Hematopoietic multipotent progenitor cell treated with erythropoietin and hydrocortisone succinate and interleukin-3 and kit ligand, for 4 days (in vitro differentiated cells): ENCODE results near the gene PRKCE.
A peak's percentile ranks its signal among the peaks of the same experiment; 100 is the strongest.

Experiments
- DNase-seq: peaks from one replicate; pipeline ENCODE4 v3.0.0-alpha.2; 2015

The PRKCE gene

DNA sequence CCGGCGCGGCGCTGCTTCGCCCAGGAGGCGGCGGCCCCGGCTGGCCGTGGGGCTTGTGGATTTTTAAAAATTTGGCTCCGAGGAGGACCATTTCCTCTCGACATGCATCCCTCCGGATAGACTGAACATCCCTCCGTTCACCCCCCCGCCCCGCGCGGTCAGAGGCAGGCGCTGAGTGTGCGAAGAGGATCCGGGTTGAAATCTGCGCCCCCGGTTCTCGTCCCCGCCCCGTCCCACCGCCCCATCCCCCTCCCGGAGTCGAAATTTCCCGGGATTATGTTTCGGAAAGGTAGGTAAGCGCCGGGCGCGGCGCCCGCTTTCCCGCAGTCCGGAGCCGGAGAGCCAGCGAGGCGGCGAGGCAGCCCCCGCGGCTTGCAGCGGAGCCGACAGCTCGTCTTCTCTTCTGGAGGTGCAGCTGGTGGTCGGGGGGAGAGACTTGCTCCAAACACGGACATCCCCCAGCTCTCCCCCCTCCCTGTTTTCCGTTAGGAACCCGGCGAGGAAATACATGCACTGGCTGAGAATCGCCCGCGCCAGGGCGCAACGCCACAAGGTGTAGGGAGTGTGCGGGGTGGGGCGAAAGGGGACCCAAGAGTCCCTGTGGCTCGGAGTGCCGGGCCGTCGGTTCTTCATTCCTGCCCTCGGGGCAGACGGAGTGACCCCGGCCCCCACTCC is at the start of gene PRKCE:
Gene PRKCE (plus strand): TSS at position 261 of the 675 bp plus-strand sequence.
- DNase-seq = peak; percentile 67

DNA sequence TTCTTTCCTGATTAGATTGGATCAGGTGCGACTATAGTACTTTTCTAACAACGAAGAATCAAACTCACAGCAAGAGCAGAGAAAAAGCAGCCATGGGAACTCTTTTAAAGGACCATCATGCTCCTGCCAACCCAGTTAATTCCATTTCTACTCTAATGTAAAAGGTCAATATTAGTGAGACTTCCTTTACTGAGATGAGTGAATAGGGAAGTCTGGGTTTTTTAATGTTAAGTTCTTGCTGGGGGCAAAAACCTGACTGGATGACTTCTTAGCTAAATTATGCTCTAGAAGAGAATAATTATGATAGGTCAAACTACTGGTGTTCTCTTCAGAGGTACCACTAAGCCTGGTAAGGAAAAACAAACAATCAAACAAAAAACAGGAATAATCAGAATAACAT is 48.9 kb upstream of the PRKCE start:
- no peak for DNase-seq

DNA sequence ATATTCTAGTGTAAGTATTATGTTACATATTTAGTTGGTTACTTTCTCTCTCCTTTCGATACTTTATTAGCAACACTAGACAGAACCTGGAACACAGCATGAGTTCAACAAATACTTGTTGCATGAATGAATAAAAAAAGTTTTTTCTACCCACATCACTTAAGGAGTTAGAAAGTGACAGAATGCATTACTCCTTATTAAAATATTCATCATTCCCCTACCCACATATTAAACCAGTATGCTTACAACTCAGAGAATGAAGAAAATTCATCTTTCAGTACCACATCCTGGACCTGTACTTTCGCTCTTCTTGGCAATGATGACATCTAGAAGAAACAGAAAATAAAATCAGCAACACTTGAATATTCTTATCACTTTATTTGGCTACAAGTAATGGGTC is 46.4 kb upstream of the PRKCE start:
- DNase-seq = no peak

DNA sequence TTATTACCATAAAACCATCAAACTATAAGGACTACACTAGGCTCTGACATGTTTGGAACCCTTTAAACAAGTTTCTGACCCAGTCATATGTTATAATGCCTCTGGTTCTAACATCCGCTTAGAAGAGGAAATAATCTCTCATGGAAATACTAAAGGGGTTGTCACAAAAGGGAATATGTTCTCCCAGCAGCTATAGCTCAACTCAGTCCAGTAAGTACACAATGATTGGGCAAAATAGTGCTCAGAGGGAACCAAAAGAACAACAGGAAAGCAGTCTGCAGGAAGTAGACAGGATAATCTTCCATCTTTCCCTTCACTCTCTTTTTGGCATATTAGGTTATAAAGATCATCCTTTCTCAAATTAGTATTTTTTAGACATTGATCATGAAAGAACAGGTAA is 44.7 kb upstream of the PRKCE start:
- peak; percentile 52 for DNase-seq

DNA sequence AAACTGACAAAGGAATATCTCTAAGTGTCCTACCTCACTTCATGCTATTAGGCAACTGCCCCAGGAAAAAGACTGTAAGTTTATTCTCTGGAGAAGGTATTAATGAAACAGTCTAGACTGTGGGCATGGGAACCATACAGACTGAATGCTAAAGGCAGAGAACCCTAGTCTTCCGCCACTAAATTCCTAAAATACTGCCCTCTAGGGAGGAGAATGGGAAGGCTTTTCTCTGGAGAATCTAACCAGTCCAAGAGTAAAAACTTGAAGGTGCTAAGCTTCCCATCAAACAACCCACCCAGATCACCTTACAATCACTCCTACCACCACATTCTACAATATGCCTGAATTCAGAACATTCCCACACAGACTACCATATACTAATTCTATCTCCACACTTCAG is 43.8 kb upstream of the PRKCE start:
- peak; percentile 41 for DNase-seq

DNA sequence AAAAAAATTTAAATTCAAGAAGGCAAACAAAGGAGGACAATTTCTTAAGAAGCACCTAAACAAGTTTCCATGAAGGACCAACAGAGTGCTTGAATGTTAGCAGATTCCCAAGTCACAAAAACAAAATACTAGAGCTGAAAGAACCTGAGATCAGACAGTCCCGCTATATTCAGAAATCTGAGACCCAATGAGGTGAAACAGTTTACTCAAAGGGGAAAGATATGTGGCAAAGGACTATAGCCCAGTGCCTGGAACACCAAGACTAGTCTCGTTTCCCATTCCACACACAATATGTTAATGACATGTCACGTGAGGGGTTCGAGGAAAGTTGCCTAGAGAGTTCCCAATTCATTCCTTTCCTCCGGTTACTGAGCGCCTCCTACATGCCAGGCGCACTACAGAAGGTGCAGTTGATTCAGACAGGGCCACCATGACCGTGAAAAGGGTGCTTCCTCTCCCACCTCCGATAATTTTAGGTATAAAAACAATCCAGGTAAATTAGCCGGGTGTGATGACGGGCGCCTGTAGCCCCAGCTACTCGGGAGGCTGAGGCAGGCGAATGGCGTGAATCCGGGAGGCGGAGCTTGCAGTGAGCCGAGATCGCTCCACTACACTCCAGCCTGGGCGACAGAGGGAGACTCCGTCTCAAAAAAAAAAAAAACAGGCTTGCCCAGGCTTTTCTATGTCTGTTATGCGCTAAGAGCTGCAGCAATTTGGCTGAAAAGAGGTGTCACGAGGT is 41.0 kb upstream of the PRKCE start:
- DNase-seq = peak; percentile 75

DNA sequence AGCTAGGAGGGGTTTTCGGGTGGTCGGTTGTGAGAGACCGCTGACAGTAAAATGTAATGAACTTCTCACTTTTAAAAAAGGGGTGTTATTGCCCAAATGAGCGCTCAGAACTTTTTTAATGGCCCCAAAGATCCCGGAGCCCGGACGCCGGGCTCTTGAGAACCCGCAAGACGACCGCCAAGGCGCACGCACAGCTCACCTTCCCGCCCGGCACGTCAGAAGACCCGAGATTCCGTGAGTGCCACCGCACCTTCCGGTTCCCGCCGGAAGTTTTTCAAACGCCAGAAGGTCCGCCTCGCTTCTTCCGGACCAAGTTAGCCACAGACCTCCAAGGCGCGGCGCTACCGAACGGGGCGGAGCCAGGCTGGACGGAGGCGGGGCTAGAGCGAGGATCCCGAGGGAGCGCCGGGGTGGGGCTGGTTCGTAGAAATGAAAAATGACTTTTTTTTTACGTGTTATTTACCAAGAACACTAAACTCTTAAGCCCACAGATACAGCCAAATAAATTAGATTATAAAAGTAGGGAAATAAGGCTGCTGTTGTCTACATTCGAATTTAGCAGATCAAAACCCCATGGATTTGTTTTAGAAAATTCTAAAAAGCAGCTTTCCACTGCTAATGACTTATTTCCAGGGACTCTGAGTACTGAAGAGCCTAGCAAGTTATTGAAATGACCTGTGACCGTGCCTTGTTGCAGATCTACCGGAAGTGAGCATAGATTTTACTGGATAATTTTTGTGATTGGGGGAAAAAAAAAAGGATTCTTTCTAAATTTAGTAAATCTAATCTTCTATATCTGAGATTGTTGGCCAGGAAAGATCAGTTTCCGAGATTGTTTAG is 40.2 kb upstream of the PRKCE start, which contains the start of gene SRBD1:
Gene SRBD1 (minus strand): TSS at position 248 of the 840 bp plus-strand sequence. CDS start 5,826 bp downstream, outside the sequence.
- peak; percentile 98 for DNase-seq

DNA sequence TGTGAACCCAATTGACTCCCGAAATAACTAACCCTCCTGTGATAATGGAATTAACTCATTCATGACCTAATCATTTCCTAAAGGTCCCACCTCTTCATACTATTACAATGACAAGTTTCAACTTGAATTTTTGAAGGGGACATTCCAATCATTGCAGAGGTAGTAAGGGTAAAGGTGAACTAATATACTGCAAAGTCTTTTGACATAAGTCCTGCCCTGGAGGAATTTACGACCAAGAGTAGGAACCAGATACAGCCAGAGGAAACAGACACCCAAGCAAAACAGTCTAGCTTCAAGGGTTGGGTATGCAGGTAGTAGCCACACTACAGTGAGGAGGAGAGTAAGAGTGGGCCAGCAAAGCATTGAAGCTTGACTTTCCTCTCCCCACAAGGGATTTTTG is 39.2 kb upstream of the PRKCE start:
- DNase-seq = no peak

DNA sequence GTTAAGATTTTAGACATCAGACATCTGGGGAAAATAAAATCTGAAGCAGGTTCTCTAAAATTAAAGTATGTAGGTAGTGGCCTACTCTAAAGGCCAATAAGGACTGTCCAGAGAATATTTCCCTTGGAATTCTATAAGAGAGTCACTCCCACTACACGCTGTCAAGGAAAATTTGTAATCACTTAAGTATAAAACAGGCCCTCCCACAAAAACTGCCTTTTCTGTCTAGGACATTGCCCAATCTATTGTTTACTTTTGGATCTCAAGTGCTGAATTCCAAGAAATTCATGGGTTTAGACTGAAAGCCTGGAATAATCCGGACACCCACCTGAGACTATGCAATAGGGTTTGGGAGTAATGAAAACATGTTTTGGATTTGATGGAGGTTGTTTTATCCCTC is 38.7 kb upstream of the PRKCE start:
- no peak for DNase-seq

DNA sequence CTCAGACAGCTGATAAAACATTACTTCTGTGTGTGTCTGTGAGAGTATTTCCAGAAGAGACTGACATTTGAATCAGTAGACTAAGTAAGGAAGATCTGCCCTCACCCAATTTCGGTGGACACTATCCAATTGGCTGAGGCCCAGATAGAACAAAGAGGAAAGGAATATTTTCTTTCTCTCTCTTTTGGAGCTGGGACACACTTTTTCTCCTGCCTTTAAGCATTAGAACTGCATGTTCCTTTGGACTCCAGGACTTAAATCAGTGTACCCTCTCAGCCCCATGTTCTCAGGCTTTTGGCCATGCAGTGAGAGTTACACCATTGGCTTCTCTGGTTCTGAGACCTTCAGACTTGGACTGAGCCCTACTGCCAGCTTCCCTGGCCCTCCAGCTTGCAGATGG is 37.1 kb upstream of the PRKCE start:
- DNase-seq = no peak

DNA sequence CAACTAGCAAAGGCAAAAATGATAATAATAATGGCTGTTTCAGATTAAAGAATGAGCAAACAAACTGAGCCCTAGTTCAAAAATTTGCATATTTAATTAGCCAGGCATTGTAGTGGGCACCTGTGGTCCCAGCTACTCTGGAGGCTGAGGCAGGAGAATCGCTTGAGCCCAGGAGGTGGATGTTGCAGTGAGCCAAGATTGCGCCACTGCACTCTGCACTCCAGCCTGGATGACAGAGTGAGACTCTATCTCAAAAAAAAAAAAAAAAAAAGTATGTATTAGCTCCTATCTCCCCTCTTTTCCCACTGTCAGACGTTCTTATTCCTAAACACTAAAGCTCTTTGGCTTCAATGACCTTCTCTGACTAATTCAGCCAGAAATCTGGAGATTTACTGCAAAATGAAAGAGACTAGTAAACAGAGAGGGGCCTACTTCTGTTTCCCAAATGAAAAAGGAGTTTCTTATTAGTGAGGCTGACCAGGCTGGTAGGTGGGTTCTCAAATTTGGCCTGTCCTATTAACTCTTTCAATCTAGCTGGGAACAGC is 36.5 kb upstream of the PRKCE start:
- DNase-seq = no peak

DNA sequence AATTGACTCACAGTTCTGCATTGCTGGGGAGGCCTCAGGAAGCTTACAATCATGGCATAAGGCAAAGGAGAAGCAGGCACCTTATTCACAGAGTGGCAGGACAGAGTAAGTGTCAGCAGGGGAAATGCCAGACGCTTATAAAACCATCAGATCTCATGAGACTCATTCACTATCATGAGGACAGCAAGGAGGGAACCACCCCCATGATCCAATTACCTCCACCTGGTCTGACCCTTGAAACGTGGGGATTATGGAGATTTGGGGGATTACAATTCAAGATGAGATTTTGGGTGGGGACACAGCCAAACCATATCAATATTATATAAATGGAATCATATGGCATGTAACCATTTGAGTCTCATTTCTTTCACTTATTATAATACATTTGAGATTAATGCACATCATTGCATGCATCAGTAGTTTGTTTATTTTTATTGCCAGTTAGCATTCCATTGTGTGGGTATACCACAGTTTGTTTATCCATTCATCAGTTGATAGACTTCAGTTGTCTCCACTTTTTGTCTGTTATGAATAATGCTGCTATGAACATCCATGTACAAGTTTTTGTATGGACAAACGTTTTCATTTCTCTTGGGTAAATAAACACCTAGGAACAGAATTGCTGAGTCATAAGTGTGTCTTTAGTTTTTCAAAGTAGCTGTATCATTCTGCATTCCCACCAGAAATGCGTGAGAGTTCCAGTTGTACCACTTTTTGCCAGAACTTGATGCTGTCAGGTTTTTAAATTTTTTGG is 34.6 kb upstream of the PRKCE start:
- DNase-seq = no peak

DNA sequence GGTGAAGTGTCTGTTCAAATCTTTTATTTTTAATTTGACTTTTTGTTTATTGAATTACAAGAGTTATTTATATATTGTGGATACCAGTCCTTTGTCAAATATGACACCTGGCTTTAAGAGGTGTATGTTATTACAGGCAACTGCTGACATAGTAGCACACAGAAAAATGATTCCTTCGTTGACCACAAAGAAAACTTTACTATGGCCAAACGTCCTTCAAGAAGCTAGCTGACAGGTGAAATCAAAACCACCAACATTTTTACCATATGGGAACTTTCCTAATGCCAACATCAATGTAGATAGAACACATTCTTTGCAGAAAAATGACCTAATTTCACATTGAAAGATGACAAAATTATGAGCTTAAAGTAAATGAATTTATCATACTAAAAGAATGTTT is 34.0 kb upstream of the PRKCE start:
- DNase-seq = no peak

DNA sequence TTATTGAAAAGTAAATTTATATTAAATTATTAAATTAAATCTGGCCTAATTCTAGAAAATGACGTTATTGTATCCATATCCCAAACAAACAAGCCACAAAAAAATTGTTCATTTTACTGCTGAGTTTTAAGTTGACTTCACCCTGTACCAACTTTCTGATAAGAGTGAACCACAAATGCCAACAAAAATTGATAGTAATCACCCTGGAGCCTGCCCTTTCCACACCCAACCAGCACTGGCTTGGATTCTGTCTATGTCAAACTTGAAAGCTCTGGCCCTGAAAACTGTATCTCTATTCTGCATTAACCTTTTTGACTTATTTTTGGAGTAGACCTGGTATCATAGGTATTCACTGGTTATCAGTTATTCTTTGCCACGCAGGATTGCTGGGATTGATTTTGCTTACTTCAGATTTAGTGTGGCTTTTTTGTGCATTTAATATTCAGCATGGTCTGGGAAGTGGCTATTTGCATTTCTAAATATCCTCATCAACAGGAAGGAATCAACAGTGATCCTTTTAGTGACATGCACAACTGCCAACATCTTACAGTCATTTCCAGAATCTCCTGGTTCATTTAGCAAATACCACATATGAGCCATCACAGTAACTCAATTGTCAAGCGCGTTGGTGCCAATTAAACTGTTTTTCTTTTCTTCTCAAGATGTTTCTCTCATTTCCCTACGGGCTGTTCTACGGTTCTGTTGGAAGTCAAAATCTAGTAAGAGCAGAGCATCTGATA is 29.0 kb upstream of the PRKCE start:
- DNase-seq = peak; percentile 56

DNA sequence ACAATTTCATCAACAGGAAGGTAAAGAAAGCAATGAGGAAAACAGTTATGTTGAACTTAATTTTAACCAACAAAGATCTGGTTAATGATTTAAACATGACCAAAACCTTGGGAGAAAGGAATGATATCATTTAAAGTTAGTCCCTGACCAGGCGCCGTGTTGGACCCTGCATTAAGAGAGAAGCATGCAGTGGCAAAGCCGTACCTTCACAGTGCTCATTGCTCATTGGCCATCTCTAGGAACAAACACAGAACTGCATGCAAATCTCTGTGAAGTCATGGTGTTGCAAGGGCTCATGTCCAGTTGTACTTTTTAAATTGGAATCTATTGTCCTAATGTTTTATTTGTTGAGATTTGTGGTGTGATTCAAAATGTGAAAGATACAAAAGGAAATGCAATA is 28.4 kb upstream of the PRKCE start:
- no peak for DNase-seq

DNA sequence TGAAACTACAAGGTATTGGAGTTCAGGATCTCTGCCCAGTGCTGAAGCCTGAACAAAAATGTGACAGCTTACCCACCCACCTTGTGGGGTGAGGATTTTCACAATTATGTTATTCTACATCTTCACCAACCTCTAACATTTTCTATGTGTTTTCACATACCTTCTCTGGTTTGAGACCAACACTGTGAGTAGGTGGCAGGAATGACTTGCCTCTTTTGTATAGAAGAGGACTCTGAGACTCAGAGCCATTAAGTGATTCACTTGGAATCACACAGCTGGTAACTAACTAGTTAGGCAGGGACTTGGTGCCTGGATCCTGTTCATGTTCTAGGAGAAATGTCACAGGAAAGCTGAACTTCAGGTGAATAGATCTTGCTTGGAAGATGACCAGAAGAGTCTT is 25.7 kb upstream of the PRKCE start:
- no peak for DNase-seq

DNA sequence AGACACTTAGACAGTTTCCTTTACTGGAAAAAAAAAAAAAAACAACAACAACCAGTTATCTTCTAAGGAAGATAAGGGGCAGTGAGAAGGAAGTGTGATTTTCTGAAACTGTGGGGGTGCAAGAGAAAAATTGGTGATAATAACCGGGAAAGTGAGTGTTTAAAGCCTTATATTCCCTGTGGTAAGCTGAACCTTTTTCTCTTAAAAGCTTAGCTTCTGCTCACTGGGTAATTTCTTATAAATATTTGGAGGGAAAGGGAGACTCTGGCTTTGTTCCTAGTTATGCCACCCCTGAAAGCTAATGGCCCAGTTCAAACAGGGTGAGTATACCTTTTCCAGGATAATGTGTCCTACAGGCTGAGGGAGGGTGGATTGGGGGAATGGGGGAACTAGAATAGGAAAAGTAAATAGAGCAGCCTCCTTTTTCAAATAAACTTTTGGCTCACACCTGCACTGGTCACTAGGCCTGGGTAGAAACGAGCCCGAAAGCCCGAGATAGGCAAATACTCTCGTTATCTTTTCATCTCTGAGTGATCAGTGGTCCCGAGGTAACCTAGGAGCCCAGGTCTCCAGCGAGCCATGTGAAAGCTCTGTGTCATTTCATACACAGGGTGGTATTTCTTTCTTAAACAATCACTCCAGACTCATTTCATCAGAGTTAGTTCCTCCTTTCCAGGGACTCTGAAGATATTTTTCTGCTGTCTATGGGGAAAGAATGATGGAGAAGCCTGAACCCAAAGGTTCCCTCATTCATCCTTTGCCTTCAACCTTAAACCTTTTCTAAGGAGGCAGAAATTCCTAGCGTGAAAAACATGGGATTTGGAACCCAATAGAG is 24.9 kb upstream of the PRKCE start:
- no peak for DNase-seq

DNA sequence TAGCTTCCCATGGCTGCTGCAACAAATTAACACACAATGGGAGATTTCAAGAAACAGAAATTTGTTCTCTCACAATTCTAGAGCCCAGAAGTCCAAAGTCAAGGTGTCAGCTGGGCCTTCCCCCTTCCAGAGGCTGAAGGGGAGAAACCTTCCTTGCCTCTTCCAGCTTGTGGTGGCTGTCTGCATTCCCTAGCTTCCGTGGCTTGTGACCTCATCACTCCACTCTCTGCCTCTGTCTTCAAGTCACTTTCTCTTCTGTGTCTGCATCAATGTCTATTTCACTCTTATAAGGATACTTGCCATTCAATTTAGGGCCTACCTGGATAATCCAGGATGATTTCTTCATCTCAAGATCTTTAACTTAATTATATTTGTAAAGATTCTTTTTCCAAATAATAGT is 23.6 kb upstream of the PRKCE start:
- DNase-seq = no peak

DNA sequence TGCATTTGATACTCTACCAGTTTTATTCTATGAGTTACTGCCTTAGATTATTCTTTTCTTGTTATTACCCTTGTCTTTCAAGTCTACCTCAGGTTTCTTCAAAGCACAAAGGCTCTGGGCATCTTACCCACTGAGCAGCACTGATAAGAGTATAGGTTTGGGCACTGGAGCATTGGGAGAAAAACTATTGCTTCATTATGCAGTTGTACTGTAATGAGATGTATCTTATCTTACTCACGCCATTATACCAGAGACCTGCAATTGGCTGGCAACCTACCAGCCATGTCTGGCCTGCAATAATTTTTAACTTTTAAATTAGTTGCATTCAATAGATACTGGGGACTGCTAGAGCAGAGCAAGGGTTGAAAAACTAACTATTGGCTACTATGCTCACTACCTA is 21.5 kb upstream of the PRKCE start:
- peak; percentile 70 for DNase-seq

DNA sequence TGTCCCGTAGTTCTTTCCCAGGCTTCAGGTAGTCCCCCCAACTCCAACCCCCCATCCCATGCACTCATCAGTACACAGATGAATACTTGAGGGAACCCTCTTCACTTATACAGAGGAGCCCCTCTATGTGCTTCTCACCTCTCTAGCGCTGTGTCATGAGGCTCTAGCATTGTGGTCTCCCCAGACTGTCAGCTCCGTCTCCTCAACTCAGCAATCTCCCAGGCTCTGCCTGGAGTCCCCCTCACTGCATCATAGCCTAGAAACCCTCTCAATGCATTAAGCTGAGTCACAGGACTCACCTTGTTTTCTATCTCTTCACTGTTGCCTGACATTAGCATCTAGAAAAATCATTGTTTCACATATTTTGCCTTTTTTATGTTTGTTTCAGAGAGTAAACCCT is 20.2 kb upstream of the PRKCE start:
- DNase-seq = no peak

DNA sequence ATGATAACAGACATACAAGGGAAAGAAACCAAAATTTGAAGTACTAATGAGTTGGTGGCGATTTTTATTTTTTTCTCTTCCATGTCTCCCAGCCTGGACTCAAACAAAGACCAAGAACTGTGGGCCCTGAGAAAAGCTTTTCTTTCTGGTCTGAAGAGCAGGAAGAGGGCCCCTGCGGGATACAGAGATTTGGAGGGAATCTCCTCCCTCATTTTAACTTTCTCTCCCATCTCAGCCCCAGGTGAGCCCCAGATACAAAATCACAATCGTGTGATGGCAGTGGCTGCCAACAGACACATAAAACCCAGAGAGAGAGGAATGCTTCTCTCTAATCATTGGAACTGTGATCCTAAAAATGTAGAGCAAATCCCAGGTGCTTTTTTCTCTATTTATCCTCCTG is 19.5 kb upstream of the PRKCE start:
- no peak for DNase-seq
